HFF-Myc (cell line): ENCODE measurements around the gene ZC3H10.

ENCODE experiments used
- DNase-seq: peaks from one replicate; pipeline ENCODE4 v3.0.0-alpha.2; 2011; ENCODE audit warnings: low read depth; ENCODE audit errors: extremely low read depth
- H3K4me3 ChIP-seq: replicated peaks from 2 replicates; pipeline ENCODE4 v1.5.1; 2011; ENCODE audit warnings: low read depth, mild to moderate bottlenecking, control low read depth, low read length
- CTCF ChIP-seq: IDR thresholded peaks from 2 replicates; pipeline ENCODE4 v1.5.1; 2012; ENCODE audit warnings: mild to moderate bottlenecking, low read depth, low read length, control low read depth; ENCODE audit errors: missing control alignments

The ZC3H10 gene

GRCh38 chr12:56079723-56080555 lies 38.1 kb upstream of the ZC3H10 start, which contains the start of gene ERBB3:
ERBB3 (plus strand) TSS chr12:56080165; CDS start chr12:56080301, 136 bp downstream.
- peak; percentile 38 for DNase-seq
- no peak for TF ChIP-seq CTCF
- peak within 1 kb of the TSS; percentile 47 for H3K4me3 ChIP-seq

GRCh38 chr12:56080556-56081138 lies 37.4 kb upstream of the ZC3H10 start:
- DNase-seq: no peak
- no peak for TF ChIP-seq CTCF
- peak overlapping the region; percentile 47 for H3K4me3 ChIP-seq

GRCh38 chr12:56081393-56082347 lies 36.4 kb upstream of the ZC3H10 start:
- no peak for DNase-seq
- no peak overlapping the region for H3K4me3 ChIP-seq
- TF ChIP-seq CTCF: no peak

DNA sequence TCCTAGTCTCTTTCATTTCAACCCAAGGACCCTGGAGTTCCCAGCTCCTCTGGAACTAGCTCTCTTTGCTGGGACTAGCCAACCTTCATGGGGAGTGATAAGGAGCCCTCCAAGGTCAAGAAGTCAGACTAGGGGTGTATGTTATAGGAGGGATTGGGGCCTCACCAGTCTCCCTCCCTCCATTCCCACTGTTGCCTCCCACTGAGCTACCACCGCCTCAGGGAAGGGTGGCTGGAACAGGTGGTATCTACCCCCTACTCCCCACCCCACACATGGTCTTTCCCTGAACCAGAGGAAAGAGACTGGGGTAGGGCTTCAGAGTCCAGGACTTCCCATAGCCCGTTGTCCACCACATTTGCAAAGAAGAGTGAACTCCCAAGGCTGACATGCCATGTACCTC lies 35.7 kb upstream of the ZC3H10 start:
- TF ChIP-seq CTCF: no peak
- no peak overlapping the region for H3K4me3 ChIP-seq
- no peak for DNase-seq

DNA sequence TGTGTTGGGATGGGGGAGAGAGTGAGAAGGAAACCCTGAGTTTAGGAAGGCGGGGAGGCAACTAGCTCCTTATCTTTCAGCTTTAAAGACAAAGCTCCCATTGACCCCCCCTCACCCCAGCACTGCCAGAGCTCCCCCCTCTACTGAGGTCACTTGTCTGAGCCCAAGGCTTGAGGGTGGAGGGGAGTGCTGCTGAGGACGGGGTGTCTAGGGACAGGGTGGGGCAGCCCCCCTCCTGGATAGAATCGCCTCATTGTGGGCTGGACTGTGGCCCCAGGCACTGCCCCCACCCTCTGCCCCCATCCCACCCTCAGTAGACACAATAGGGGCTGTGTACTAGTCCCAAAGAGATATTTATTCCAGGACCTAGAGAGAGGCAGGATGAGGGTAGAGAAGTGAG lies 35.1 kb upstream of the ZC3H10 start:
- no peak for DNase-seq
- no peak for TF ChIP-seq CTCF
- H3K4me3 ChIP-seq: no peak overlapping the region

DNA sequence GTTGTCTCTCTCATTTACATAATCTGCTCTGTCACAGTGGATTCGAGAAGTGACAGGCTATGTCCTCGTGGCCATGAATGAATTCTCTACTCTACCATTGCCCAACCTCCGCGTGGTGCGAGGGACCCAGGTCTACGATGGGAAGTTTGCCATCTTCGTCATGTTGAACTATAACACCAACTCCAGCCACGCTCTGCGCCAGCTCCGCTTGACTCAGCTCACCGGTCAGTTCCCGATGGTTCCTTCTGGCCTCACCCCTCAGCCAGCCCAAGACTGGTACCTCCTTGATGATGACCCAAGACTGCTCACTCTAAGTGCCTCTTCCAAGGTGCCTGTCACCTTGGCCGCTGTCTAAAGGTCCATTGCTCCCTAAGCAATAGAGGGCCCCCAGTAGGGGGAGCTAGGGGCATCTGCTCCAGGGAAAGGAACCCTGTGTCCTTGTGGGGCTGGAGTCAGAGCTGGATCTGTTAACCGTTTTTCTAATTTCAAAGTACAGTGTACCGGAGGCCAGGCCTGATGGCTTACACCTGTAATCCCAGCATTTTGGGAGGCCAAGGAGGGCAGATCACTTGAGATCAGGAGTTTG lies 33.0 kb upstream of the ZC3H10 start:
- peak; percentile 59 for TF ChIP-seq CTCF
- no peak for DNase-seq
- H3K4me3 ChIP-seq: no peak overlapping the region
